ENCODE measurements around the gene DDX49. TPM values are rescaled to one million over a fixed set of nuclear protein-coding genes. Genes with fewer than 3 reads are reported as not detected.

Gene DDX49
- total RNA-seq, 1 experiment from 2014 or later: 98.8 TPM

GRCh38 chr19:18960370-18960769, 40.9 kb downstream of the DDX49 start:
- H3K4me3 Mint-ChIP-seq (ENCODE audit: unreplicated experiment): no peak overlapping the region
- H3K36me3 Mint-ChIP-seq (ENCODE audit: insufficient read depth, unreplicated experiment): no peaks in the 10 kb centered on the region
- intact Hi-C loops (cut with micrococcal nuclease): no loop called here
- ChIA-PET POLR2A (no interaction called here), CTCF (interaction anchor here (0.6 kb wide), 1 partner anchor 70 kb away, joined by 3 read pairs; no protein-coding TSS in a partner anchor)
- no peak for TF ChIP-seq CTCF (IDR thresholded peaks at IDR 0.05; ENCODE audit: unreplicated experiment)
- DNase-seq (ENCODE audit: unreplicated experiment): no peak
- no peak overlapping the region for H3K27ac Mint-ChIP-seq (ENCODE audit: low read depth, unreplicated experiment)
- no TSS peak for BruUV-seq (replicated peaks)
- H3K27me3 Mint-ChIP-seq (ENCODE audit: insufficient read depth, unreplicated experiment): no peaks in the 10 kb centered on the region
- H3K4me1 Mint-ChIP-seq (ENCODE audit: insufficient read depth, unreplicated experiment): no peaks in the 10 kb centered on the region
- H3K9me3 Mint-ChIP-seq (ENCODE audit: unreplicated experiment): no peaks in the 10 kb centered on the region

- DNase-seq (ENCODE audit: unreplicated experiment): no peak
- intact Hi-C loops (cut with micrococcal nuclease): no loop called here
- Mint-ChIP-seq H3K36me3 (ENCODE audit: insufficient read depth, unreplicated experiment) (no peaks in the 10 kb centered on the region), H3K27ac (ENCODE audit: low read depth, unreplicated experiment) (no peak overlapping the region), H3K4me1 (ENCODE audit: insufficient read depth, unreplicated experiment) (no peaks in the 10 kb centered on the region), H3K27me3 (ENCODE audit: insufficient read depth, unreplicated experiment) (no peaks in the 10 kb centered on the region), H3K4me3 (ENCODE audit: unreplicated experiment) (no peak overlapping the region), H3K9me3 (ENCODE audit: unreplicated experiment) (no peaks in the 10 kb centered on the region)
- no peak for TF ChIP-seq CTCF (IDR thresholded peaks at IDR 0.05; ENCODE audit: unreplicated experiment)
- ChIA-PET POLR2A (no interaction called here), CTCF (interaction anchor here (0.6 kb wide), 2 partner anchors 21 to 480 kb away, joined by 3 read pairs; no protein-coding TSS in a partner anchor)
- no TSS peak for BruUV-seq (replicated peaks)
Measured at GRCh38 chr19:18961767-18962620, 42.5 kb downstream of the DDX49 start.

- intact Hi-C loops (cut with micrococcal nuclease): no loop called here
- Mint-ChIP-seq H3K4me3 (ENCODE audit: unreplicated experiment) (no peak overlapping the region), H3K36me3 (ENCODE audit: insufficient read depth, unreplicated experiment) (peaks cover 1% of the 10 kb centered on the region), H3K27ac (ENCODE audit: low read depth, unreplicated experiment) (no peak overlapping the region), H3K9me3 (ENCODE audit: unreplicated experiment) (no peaks in the 10 kb centered on the region), H3K27me3 (ENCODE audit: insufficient read depth, unreplicated experiment) (no peaks in the 10 kb centered on the region), H3K4me1 (ENCODE audit: insufficient read depth, unreplicated experiment) (no peaks in the 10 kb centered on the region)
- BruUV-seq (replicated peaks): no TSS peak
- ChIA-PET POLR2A (no interaction called here), CTCF (interaction anchor here (1.1 kb wide), 1 partner anchor 22 kb away, joined by 4 read pairs; no protein-coding TSS in a partner anchor)
- DNase-seq (ENCODE audit: unreplicated experiment): no peak
- no peak for TF ChIP-seq CTCF (IDR thresholded peaks at IDR 0.05; ENCODE audit: unreplicated experiment)
Measured at GRCh38 chr19:18964121-18964520, 44.6 kb downstream of the DDX49 start.

GRCh38 chr19:18966307-18966706, 46.8 kb downstream of the DDX49 start:
- Mint-ChIP-seq H3K36me3 (ENCODE audit: insufficient read depth, unreplicated experiment) (peaks cover 6% of the 10 kb centered on the region), H3K4me1 (ENCODE audit: insufficient read depth, unreplicated experiment) (no peaks in the 10 kb centered on the region), H3K27me3 (ENCODE audit: insufficient read depth, unreplicated experiment) (no peaks in the 10 kb centered on the region), H3K9me3 (ENCODE audit: unreplicated experiment) (no peaks in the 10 kb centered on the region), H3K27ac (ENCODE audit: low read depth, unreplicated experiment) (peak overlapping the region; percentile 27), H3K4me3 (ENCODE audit: unreplicated experiment) (no peak overlapping the region)
- no peak for TF ChIP-seq CTCF (IDR thresholded peaks at IDR 0.05; ENCODE audit: unreplicated experiment)
- peak; percentile 31 for DNase-seq (ENCODE audit: unreplicated experiment)
- CTCF ChIA-PET: interaction anchor here (0.6 to 1.1 kb wide), 4 partner anchors 20 to 651 kb away, joined by 3 to 6 read pairs (median 4); no protein-coding TSS in a partner anchor
- no TSS peak for BruUV-seq (replicated peaks)
- intact Hi-C loops (cut with micrococcal nuclease): loop anchor here (2.0 kb wide), 1 partner anchor 14 kb away; no protein-coding TSS in a partner anchor
- POLR2A ChIA-PET: no interaction called here

Data from MCF 10A (cell line).